GM20000 (cell line): ENCODE data around the gene KRTAP10-6.
"Not testable (repeated sequence)": the region's sequence is repeated elsewhere in the genome, so short reads cannot be mapped to it uniquely, and the experiment has no call there.

ENCODE experiments used
- DNase-seq: peaks from one replicate; pipeline ENCODE4 v3.0.0; 2012; ENCODE audit warnings: low spot score
- CTCF ChIP-seq: IDR thresholded peaks from 2 replicates; pipeline ENCODE4 v1.5.1; 2012; ENCODE audit warnings: mild to moderate bottlenecking, control low read depth; ENCODE audit errors: extremely low read depth, missing control alignments

Gene KRTAP10-6

GRCh38 chr21:44557491-44558328 is 34.6 kb downstream of the KRTAP10-6 start:
- TF ChIP-seq CTCF = no peak
- no peak for DNase-seq

DNA sequence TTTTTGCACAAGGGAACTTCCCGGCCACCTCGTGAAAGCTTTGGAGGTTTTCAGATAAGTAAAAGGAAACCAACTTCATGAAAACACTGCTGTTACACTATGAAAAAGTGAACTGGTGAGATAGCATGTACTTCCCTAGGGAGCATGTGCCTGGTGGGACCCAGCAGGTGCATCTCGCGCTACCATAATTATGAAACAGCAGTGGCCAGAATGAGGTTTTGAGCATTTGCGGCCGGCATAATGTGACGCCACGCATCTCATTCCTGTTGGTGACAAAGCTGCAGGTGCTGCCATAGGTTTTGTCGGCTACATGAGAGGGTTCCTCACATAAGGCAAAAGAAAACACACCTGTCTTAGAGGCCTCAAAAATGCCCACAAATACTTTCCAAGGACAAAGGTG is 35.4 kb downstream of the KRTAP10-6 start:
- peak; percentile 56 for DNase-seq
- no peak for TF ChIP-seq CTCF

DNA sequence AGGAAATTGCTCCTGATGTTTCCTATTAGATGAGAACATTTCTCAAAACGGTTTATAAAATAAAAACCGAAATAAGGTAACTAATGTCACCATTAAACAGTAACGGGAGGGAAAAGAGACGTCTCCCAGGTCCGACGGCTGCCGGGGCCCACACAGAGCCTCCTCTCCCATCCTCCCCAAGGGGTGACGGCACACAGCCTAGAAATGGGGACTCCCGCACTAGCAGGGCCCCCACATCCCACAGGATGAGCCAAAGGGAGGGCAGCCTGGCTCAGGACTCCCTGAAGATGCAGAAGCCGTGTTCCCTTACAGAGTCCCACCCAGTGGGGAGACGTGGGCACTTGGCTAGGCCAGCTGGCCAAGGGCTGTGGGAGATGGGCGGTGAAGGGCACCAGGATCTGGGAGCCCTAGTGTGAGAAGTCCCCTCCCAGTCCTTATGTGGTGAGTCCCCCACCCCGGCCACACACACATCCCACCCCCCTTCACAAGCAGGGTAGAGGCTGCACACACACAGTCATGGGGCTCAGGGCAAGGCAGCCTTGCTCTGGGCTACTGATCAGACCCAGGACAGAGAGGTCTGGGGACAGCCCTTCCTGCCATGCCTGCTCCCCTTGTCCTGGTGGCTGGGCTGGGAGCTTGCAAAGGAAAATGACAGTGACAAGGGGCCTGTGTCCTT is 37.0 kb downstream of the KRTAP10-6 start:
- DNase-seq = no peak
- no peak for TF ChIP-seq CTCF

- no peak for DNase-seq
- TF ChIP-seq CTCF = no peak
These were observed 39.6 kb downstream of the KRTAP10-6 start for GRCh38 chr21:44552681-44553080.

GRCh38 chr21:44552136-44552535 is 40.2 kb downstream of the KRTAP10-6 start:
- no peak for TF ChIP-seq CTCF
- DNase-seq = no peak

GRCh38 chr21:44551340-44551961 is 40.9 kb downstream of the KRTAP10-6 start, which contains the start of gene KRTAP10-2:
TSS of gene KRTAP10-2 (minus strand) at chr21:44551505. CDS start at chr21:44551458, 47 bp downstream.
- no peak for TF ChIP-seq CTCF
- no peak for DNase-seq

DNA sequence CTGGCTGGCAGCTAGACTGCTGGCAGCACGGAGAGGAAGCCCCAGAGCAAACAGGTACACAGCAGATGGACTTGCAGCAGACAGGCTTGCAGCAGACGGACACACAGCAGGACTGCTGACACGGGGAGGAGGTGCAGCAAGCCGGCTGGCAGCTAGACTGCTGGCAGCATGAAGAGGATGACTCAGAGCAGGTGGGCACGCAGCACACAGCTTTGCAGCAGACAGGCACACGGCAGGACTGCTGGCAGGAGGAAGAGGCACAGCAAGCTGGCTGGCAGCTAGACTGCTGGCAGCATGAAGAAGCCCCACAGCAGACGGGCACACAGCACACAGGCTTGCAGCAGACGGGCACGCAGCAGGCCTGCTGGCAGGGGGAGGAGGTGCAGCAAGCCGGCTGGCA is 41.5 kb downstream of the KRTAP10-6 start:
- TF ChIP-seq CTCF = no peak

GRCh38 chr21:44550285-44550684 is 42.0 kb downstream of the KRTAP10-6 start:
- DNase-seq = not testable (repeated sequence)

More for the DNA sequence above, 41.5 kb downstream of the KRTAP10-6 start:
- DNase-seq = no peak
